Activated T-cell treated with anti-CD3 and anti-CD28 coated beads, Interleukin-2, amount 50 U/mL, for 72 hours (primary cell): ENCODE measurements around the gene ZNF570. TPM values are rescaled to one million over a fixed set of nuclear protein-coding genes. Genes with fewer than 3 reads are reported as not detected.

Source experiments
- ATAC-seq, 2 donors: fragments of 150-1000 bp; cut with Tn5 transposase; replicated peaks in 1 of 2; 2 replicates each; pipeline ENCODE4 v1.10.0; 2021; ENCODE audit warnings: moderate library complexity in 2 of 2, mild to moderate bottlenecking in 1 of 2
- DNase-seq, 2 donors: peaks; one replicate each; pipeline ENCODE4 v3.0.0; 2021 to 2022; ENCODE audit warnings: mixed read lengths in 1 of 2
- H3K27ac Mint-ChIP-seq: one replicate; pipeline ENCODE4 v1.8.0; 2022; ENCODE audit warnings: mild to moderate bottlenecking, moderate library complexity, mixed read lengths
- H3K27me3 Mint-ChIP-seq: one replicate; pipeline ENCODE4 v1.8.0; 2022; ENCODE audit warnings: low read depth, mixed read lengths
- H3K36me3 Mint-ChIP-seq, 2 donors: one replicate each; pipeline ENCODE4 v1.8.0; 2022; ENCODE audit warnings: mixed read lengths in 2 of 2, mild to moderate bottlenecking in 1 of 2; ENCODE audit not compliant: insufficient read depth in 2 of 2
- H3K4me1 Mint-ChIP-seq: one replicate; pipeline ENCODE4 v1.8.0; 2022; ENCODE audit warnings: low read depth, mixed read lengths
- H3K4me3 Mint-ChIP-seq, 2 donors: one replicate each; pipeline ENCODE4 v1.8.0; 2022; ENCODE audit warnings: mild to moderate bottlenecking in 2 of 2, mixed read lengths in 2 of 2, moderate library complexity in 2 of 2
- H3K9me3 Mint-ChIP-seq, 2 donors: one replicate each; pipeline ENCODE4 v1.8.0; 2022; ENCODE audit warnings: mixed read lengths in 2 of 2
- total RNA-seq, 2 donors: library from RNA; stranded (reverse); gene quantifications; one replicate each; pipeline ENCODE4 v1.2.3, GENCODE V29; 2022

Gene ZNF570
- total RNA-seq: 1 to 10 TPM; 6.4 to 7.7 TPM

- peaks cover 40% of the 10 kb centered on the region for H3K4me1 Mint-ChIP-seq
- H3K9me3 Mint-ChIP-seq: peaks cover 9 to 18% of the 10 kb centered on the region in 2 donors
- no peaks in the 10 kb centered on the region for H3K27me3 Mint-ChIP-seq
- peak within 1 kb of the TSS; percentile 87 for H3K27ac Mint-ChIP-seq
- ATAC-seq (peak; percentile 75 to 76), DNase-seq (peak; percentile 91 to 92)
- peak within 1 kb of the TSS; percentile 96 to 99 for H3K4me3 Mint-ChIP-seq
- peaks cover 27 to 35% of the 10 kb centered on the region in 2 donors for H3K36me3 Mint-ChIP-seq
These were observed at the start of gene ZNF570 for GRCh38 chr19:37468961-37469777. ZNF570 (plus strand) TSS chr19:37469356; CDS start chr19:37470355, 999 bp downstream.

GRCh38 chr19:37452500-37453245 lies 16.5 kb upstream of the ZNF570 start:
- no peaks in the 10 kb centered on the region for H3K27me3 Mint-ChIP-seq
- ATAC-seq (no peak), DNase-seq (no peak)
- peaks cover 39 to 53% of the 10 kb centered on the region in 2 donors for H3K9me3 Mint-ChIP-seq
- H3K27ac Mint-ChIP-seq: no peak overlapping the region
- no peak overlapping the region for H3K4me3 Mint-ChIP-seq
- peaks cover 57 to 68% of the 10 kb centered on the region in 2 donors for H3K36me3 Mint-ChIP-seq
- H3K4me1 Mint-ChIP-seq: no peaks in the 10 kb centered on the region

DNA sequence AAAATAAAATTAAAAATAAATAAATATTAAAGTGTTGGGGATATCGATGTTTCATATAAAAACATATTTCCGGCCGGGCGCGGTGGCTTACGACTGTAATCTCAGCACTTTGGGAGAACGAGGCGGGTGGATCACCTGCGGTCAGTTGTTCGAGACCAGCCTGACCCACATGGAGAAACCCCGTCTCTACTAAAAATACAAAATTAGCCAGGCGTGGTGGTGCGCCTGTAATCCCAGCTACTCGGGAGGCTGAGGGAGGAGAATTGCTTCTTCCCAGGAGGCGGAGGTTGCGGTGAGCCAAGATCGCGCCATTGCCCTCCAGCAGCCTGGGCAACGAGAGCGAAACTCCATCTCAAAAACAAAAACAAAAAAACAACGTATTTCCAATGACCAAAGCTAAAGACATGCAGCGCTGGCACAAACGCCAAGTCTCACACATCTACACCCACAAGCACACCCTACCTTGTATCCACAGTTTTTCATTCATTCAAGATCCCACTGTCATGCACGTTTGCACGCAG lies 2.8 kb upstream of the ZNF570 start:
- no peak for DNase-seq
- peak overlapping the region; percentile 61 for H3K27ac Mint-ChIP-seq
- H3K9me3 Mint-ChIP-seq: peaks cover 9 to 18% of the 10 kb centered on the region in 2 donors
- peaks cover 40% of the 10 kb centered on the region for H3K4me1 Mint-ChIP-seq
- peaks cover 27 to 35% of the 10 kb centered on the region in 2 donors for H3K36me3 Mint-ChIP-seq
- peak overlapping the region; percentile 96 to 99 for H3K4me3 Mint-ChIP-seq
- ATAC-seq: no peak
- H3K27me3 Mint-ChIP-seq: no peaks in the 10 kb centered on the region

DNA sequence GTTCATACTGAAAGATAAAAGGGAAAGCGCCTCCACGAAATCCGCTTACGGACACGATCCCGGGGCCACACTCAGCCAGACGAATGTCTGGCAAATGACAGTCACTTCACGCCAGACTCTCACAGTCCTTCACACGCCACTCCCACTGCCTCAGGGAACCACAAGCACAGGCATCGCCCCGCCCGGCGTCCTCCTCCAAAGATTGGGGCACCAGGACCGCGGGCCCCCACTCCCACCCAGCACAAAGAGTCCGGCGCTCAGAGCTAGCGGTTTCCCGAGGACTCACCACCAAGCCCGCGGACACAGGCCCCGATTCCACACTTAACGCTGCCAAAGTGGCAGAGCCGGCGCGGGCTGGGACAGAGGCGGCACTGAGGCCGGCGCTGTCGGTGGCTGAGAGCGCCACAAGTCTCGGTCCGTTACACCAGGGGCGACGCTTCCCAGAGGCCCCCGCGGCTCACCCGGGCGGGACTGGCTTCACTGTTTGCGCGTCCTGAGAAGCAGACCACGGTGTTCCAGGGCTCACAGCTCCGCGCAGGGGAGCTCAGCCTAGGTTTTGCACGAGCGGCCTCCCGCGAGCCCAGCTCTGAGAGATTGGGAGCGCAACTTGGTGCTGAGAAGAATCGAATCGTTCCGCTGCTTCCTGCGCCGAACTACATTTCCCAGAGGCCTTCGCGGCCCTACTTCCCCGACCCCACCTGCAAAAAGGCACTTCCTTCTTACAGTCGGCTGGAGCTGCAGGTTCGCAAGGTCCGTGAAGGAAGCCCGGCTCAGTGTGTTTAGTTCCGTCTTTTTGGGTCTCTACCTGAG lies 2.2 kb upstream of the ZNF570 start, which contains the start of gene ZNF569:
ZNF569 (minus strand) TSS at position 647 of the 810 bp plus-strand sequence. CDS start 22,523 bp downstream, outside the sequence.
- peak within 1 kb of the TSS; percentile 61 for H3K27ac Mint-ChIP-seq
- peak within 1 kb of the TSS; percentile 96 to 99 for H3K4me3 Mint-ChIP-seq
- no peaks in the 10 kb centered on the region for H3K27me3 Mint-ChIP-seq
- peaks cover 27 to 35% of the 10 kb centered on the region in 2 donors for H3K36me3 Mint-ChIP-seq
- peaks cover 40% of the 10 kb centered on the region for H3K4me1 Mint-ChIP-seq
- DNase-seq (peak; percentile 87 to 91), ATAC-seq (peak; percentile 72 to 75)
- H3K9me3 Mint-ChIP-seq: peaks cover 9 to 18% of the 10 kb centered on the region in 2 donors

DNA sequence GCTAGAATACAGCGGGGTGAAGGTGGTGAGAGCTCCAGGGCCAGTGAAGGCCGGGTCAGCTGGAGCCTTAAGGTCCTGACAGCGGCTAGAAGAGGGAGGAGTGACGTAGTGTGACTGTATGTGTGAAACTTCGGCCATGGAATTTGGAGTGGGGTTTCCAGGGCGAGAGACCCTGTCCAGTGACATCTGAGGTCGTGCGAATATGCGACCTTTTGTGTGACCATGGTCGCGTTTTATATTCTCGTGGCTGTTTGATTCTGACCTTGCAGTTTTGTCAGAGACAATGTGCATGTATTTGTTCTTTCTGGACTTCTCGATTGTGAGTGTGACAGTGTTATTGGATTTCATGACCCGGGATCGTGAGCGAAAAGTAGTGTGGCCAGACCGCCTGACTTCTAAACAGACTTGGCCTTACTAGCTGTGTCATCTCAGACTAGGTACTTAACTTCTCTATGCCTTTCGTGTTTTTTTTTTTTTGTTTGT lies 1.5 kb upstream of the ZNF570 start:
- no peak for DNase-seq
- H3K27me3 Mint-ChIP-seq: no peaks in the 10 kb centered on the region

GRCh38 chr19:37470216-37470615 lies 1.1 kb downstream of the ZNF570 start:
- H3K4me3 Mint-ChIP-seq: peak overlapping the region; percentile 89 to 99
- peaks cover 40% of the 10 kb centered on the region for H3K4me1 Mint-ChIP-seq
- ATAC-seq: no peak
- no peak overlapping the region for H3K27ac Mint-ChIP-seq
- H3K27me3 Mint-ChIP-seq: no peaks in the 10 kb centered on the region
- H3K36me3 Mint-ChIP-seq: peaks cover 17 to 29% of the 10 kb centered on the region in 2 donors
- no peak for DNase-seq
- peaks cover 2 to 11% of the 10 kb centered on the region in 2 donors for H3K9me3 Mint-ChIP-seq

More for the DNA sequence above, 1.5 kb upstream of the ZNF570 start:
- Mint-ChIP-seq H3K27ac (peak overlapping the region; percentile 61), H3K9me3 (peaks cover 9 to 18% of the 10 kb centered on the region in 2 donors), H3K4me1 (peaks cover 40% of the 10 kb centered on the region), H3K4me3 (peak overlapping the region; percentile 96 to 99), H3K36me3 (peaks cover 27 to 35% of the 10 kb centered on the region in 2 donors)
- no peak for ATAC-seq

DNA sequence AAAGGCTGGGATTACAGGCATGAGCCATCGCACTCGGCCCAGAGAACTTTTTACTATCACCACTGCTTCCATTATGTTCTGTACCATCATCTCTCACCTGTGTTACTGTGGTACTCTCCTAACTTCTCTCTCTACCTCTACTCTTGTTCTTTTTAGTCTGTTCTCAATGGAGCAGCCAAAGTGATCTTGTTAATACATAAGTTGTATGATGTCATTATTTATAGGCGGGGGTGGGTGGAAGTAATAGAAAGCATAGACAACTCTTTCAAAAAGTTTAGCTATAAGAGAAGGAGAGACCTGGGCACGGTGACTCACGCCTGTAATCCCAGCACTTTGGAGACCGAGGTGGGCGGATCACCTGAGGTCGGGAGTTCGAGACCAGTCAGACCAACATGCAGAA lies 3.0 kb downstream of the ZNF570 start:
- ATAC-seq: no peak
- no peak for DNase-seq
- H3K4me3 Mint-ChIP-seq: no peak overlapping the region
- H3K27ac Mint-ChIP-seq: no peak overlapping the region
- H3K27me3 Mint-ChIP-seq: no peaks in the 10 kb centered on the region
- H3K36me3 Mint-ChIP-seq: peaks cover 30 to 40% of the 10 kb centered on the region in 2 donors
- peaks cover 31% of the 10 kb centered on the region for H3K4me1 Mint-ChIP-seq
- H3K9me3 Mint-ChIP-seq: peaks cover 6 to 13% of the 10 kb centered on the region in 2 donors

DNA sequence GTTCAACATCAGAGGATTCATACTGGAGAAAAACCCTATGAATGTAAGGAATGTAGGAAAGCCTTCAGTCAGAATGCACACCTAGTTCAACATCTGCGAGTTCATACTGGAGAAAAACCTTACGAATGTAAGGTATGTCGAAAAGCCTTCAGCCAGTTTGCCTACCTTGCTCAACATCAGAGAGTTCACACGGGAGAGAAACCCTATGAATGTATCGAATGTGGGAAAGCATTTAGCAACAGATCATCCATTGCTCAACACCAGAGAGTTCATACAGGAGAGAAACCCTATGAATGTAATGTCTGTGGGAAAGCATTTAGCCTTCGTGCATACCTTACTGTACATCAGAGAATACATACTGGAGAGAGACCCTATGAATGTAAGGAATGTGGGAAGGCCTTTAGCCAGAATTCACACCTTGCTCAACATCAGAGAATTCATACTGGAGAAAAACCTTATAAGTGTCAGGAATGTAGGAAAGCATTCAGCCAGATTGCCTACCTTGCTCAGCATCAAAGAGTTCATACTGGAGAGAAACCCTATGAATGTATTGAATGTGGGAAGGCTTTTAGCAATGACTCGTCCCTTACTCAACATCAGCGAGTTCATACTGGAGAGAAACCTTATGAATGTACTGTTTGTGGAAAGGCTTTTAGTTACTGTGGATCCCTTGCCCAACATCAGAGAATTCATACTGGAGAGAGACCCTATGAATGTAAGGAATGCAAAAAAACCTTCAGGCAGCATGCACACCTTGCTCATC lies 15.4 kb downstream of the ZNF570 start:
- no peak overlapping the region for H3K27ac Mint-ChIP-seq
- ATAC-seq (no peak), DNase-seq (no peak)
- no peaks in the 10 kb centered on the region for H3K27me3 Mint-ChIP-seq
- peaks cover 26 to 34% of the 10 kb centered on the region in 2 donors for H3K9me3 Mint-ChIP-seq
- H3K4me3 Mint-ChIP-seq: no peak overlapping the region
- H3K4me1 Mint-ChIP-seq: no peaks in the 10 kb centered on the region
- H3K36me3 Mint-ChIP-seq: peaks cover 48 to 64% of the 10 kb centered on the region in 2 donors

DNA sequence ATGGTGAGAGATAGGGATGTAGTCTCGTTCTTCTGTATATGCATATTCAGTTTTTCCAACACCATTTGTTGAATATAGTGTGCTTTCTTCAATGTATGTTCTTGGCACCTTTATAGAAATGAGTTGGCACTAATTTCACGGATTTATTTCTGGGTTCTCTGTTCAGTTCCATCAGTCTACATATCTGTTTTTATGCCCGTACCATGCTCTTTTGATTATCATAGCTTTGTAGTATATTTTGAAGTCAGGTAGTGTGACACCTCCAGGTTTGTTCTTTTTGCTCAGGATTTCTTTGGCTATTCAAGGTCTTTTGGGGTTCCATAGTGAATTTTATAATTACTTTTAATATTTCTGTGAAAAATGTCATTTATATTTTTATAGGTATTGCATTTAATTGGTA lies 23.1 kb downstream of the ZNF570 start:
- H3K9me3 Mint-ChIP-seq: peaks cover 28 to 31% of the 10 kb centered on the region in 2 donors
- H3K4me1 Mint-ChIP-seq: no peaks in the 10 kb centered on the region
- H3K27ac Mint-ChIP-seq: no peak overlapping the region
- H3K4me3 Mint-ChIP-seq: no peak overlapping the region
- H3K27me3 Mint-ChIP-seq: no peaks in the 10 kb centered on the region
- peaks cover 20 to 38% of the 10 kb centered on the region in 2 donors for H3K36me3 Mint-ChIP-seq
- ATAC-seq (no peak), DNase-seq (no peak)

DNA sequence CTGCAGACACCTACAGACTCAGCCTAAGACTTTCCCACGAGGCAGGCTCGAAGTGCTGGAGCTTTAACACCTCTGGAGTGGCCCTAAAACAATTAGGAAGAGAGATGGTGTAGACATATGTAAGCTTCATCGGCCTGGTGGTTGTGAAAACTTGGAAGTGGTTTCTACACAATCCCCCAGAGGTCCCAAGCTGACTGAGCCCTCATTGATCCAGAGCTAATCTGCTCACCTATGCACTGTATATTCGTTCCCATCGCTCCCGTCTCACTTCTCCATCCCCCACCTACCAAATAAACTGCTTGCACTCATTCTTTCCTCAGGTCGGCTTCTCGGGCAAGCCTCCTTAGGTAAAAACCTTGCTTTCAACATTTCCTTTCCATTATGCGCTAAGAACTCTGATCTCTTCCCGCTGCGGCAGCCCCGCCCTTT lies 36.8 kb downstream of the ZNF570 start:
- H3K9me3 Mint-ChIP-seq: peaks cover 10 to 14% of the 10 kb centered on the region in 2 donors
- H3K4me1 Mint-ChIP-seq: no peaks in the 10 kb centered on the region
- no peak for DNase-seq
- no peak overlapping the region for H3K27ac Mint-ChIP-seq
- ATAC-seq: peak; percentile 23 to 24
- no peak overlapping the region for H3K4me3 Mint-ChIP-seq
- H3K36me3 Mint-ChIP-seq: peaks cover 19 to 27% of the 10 kb centered on the region in 2 donors
- H3K27me3 Mint-ChIP-seq: no peaks in the 10 kb centered on the region

GRCh38 chr19:37506387-37507166 lies 37.4 kb downstream of the ZNF570 start, which contains the start of gene ZNF793:
ZNF793 (plus strand) TSS chr19:37506939; CDS start chr19:37523440, 16,501 bp downstream.
- peaks cover 18 to 28% of the 10 kb centered on the region in 2 donors for H3K36me3 Mint-ChIP-seq
- H3K4me1 Mint-ChIP-seq: no peaks in the 10 kb centered on the region
- no peak within 1 kb of the TSS for H3K4me3 Mint-ChIP-seq
- H3K9me3 Mint-ChIP-seq: peaks cover 8 to 14% of the 10 kb centered on the region in 2 donors
- ATAC-seq (peak; percentile 85 to 86), DNase-seq (peak; percentile 79 to 83)
- no peaks in the 10 kb centered on the region for H3K27me3 Mint-ChIP-seq
- H3K27ac Mint-ChIP-seq: no peak within 1 kb of the TSS
